HG02678 (cell line): ENCODE measurements around the gene SPARC.

ENCODE experiments used
- ATAC-seq: cut with Tn5 transposase; IDR thresholded peaks from one replicate; pipeline ENCODE4 v1.9.1; 2021; ENCODE audit warnings: mild to moderate bottlenecking, moderate library complexity; ENCODE audit not compliant: unreplicated experiment

The SPARC gene

GRCh38 chr5:151627650-151628049, 59.1 kb downstream of the SPARC start:
- ATAC-seq: no peak

GRCh38 chr5:151625285-151625684, 61.4 kb downstream of the SPARC start:
- no peak for ATAC-seq

DNA sequence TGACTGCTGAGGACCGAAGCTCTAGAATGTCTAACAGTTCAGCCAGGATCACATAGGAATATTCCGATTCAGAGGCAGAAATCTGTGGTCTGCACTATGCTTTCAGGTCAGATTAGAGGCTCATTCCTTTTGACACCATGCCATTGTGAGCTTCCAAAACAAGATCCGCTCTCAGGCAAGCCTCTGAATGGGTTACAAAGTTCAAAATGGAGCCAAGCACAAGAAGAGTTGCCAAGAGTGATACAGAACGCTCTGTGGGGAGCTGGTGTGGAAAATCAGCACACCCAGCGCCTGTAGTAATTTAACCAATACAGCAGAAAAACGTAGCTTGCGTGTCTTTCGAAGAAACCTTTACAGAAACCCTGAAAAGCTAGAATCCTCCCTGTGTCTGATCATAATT, 62.2 kb downstream of the SPARC start:
- no peak for ATAC-seq

GRCh38 chr5:151622367-151623088, 64.2 kb downstream of the SPARC start:
- ATAC-seq: no peak

- ATAC-seq: no peak
These were observed 66.3 kb downstream of the SPARC start for GRCh38 chr5:151620461-151620840.

GRCh38 chr5:151619812-151620460, 66.8 kb downstream of the SPARC start:
- no peak for ATAC-seq

DNA sequence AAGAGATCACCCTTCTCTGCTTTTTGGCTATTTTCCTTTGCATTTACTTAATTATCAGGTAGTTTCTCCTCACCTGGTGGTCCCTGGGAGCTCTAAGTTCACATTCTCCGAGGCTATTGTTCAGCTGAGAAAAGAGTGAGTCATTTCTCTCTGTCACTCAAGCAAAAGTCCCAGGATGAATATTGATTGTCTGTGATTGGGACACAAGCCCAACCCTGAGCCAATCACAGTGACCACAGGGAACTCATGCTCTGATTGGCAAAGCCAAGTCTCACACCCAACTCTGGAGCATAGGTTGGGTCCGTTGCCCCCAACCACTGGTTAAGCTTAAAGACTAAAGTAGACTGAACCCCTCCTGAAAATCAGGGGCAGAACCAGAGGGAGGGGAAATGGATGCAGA, 67.8 kb downstream of the SPARC start:
- no peak for ATAC-seq

DNA sequence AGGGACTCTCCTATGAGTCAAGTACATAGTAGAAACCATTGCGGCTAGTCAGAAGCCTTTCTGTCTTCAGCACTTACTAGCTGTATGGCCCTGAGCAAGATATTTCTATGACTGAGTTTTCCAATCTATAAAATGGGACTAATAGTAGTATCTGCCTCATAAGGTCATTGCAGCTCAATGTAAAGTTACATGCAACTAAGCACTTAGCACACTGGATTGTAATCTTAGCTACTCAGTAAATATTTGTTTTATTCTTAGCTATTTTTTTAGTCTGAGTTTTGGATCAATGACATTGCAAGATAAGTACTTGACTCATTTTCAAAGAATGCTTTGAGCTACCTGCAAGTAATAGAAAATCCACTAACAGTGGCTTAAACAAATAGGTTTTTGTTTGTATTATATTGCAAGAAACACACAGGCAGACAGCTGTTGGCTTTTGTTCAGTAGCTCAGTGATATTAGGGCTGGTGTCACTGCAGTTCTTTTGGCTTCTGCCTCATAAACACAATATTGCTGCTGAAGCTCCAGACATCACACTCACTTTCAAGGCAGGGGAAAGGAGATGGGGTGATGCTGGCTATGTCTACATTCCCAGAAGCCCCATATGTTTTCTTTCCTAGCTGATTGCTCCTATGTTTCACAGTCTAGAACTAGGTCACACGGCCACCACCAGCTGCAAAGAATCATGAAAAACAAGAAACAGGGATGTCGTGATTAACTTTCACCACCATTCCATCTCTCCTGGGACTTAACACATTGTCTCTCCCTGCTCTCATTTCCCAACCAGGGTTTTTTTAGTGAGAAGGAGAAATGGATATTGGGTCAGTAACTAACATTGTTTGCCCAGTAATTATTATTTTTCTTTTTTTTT, 68.6 kb downstream of the SPARC start:
- no peak for ATAC-seq

- ATAC-seq: no peak
These were observed 69.3 kb downstream of the SPARC start for GRCh38 chr5:151617383-151617840.

- no peak for ATAC-seq
These were observed 71.3 kb downstream of the SPARC start for GRCh38 chr5:151615431-151615830.

DNA sequence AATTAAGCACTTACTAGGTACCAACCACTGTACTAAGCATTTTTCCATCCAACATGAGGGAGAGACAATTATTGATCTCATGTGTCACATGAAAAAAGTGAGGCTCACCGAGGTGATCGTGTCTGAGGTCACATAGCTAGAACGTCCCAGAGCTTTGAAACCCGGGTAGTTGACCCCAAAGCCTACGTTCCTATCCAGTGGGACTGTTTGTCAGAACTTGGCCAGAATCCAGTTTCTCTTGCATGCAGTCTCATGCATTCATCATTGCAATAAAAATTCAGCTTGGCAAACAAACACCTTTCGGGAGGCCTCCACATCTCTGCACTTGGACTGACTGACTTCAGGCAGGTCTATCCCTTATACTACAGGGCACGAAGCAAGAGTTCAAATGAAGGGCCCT, 72.2 kb downstream of the SPARC start:
- no peak for ATAC-seq

DNA sequence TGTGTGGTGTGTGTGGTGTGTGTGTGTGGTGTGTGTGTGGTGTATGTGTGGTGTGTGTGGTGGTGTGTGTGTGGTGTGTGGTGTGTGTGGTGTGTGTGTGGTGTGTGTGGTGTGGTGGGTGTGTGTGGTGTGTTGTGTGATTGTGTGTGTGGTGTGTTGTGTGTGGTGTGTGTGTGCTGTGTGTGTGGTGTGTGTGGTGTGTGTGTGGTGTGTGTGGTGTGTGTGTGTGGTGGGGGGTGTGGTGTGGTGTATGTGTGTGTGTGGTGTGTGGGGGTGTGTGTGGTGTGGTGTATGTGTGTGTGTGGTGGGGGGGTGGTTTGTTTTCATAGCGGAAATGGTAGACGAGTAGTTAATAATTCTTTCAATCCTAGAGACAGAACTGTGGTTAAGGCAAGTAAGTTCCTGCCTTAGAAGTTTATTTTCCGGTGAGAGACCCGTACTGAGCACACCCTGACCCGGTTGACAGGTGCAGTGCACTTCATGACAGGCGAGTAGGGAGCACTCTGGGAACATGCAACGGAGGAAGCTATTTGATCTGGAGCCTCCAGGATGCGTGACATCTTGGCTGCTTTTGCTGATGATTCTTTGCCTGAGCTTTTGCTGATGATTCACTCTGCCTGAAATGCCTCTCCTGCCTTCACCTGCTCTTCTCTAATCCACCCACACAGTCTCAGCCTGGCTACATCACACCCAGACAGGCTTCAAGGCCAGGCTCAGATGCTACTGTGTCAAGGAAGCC, 73.9 kb downstream of the SPARC start:
- ATAC-seq: peak; percentile 84

DNA sequence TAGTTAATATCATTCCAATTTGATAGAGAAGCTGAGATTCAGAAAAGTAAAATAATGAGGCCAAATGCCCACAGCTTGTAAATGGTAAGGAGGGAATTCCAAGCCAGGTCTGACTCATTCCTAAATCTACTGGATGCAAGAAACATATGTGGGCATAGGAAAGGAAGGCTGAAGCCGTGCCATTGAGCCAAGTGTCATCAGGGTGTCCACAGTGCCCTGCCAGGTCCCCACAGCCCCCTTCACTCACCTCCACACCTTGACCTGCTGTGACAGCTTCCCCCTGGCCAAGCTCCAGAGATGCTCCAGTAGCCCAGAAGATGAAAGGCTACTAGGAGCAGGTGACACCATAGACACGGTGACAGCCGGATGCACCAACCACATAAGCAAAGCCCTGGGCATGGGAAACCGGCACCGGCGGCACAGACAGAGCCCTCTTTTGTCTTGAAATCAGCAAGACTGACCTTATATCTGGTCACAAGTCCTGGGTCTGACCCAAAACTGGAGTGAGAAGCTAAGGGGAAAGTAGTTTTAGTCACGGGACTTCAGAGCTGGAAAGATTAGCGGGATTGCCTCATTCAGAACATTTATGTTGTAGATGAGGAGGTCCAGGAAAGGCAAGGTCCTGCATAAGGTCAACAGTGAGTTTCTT, 75.5 kb downstream of the SPARC start:
- ATAC-seq: no peak
